GM21390 (cell line): ENCODE results near the gene PLXDC2.
"Not testable (repeated sequence)": the region's sequence is repeated elsewhere in the genome, so short reads cannot be mapped to it uniquely, and the experiment has no call there.

Experiments
- ATAC-seq: cut with Tn5 transposase; IDR thresholded peaks from one replicate; pipeline ENCODE4 v1.9.1; 2021; ENCODE audit not compliant: unreplicated experiment

The PLXDC2 gene

GRCh38 chr10:19971343-19972052 is 155.3 kb downstream of the PLXDC2 start:
- ATAC-seq, result no peak

GRCh38 chr10:19974138-19974537 is 157.9 kb downstream of the PLXDC2 start:
- no peak for ATAC-seq

GRCh38 chr10:19974554-19974953 is 158.3 kb downstream of the PLXDC2 start:
- no peak for ATAC-seq

DNA sequence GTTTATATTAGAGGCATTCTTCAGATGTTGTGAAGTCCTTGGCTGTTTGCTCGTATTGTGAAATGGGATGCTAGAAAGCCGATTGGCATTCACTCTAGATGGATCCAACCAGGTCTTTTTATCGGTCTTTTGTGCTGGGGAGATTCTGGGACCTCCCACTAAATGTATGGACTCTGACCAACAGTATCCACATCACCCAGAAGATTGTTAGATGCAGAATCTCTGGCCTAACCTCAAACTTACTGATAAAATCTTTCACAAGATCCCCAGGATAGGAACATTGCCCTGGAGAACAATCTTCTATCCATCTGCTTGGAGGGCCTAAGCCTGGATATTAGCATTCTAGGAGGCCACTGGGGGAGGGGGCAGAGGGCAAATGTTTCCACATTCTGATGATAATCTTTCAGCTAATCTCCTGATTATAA is 160.9 kb downstream of the PLXDC2 start:
- no peak for ATAC-seq

DNA sequence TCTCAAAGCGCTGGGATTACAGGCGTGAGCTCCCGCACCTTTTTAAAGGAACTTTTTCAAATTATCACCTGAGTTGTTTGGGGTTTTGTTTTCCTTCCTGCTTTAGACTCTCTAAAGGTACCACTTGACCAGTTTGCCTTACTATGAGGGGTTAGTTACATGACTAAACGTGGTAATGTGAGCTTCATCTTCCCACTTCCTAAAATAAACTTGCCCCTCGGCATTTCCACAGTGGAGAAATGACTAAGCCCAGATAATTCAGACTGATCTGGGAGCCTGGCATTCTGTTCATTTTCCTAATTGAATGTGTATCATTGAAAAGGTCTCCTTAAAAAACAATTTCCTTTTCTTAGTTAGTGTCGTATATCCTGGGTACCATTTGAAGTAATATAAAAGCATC is 163.4 kb downstream of the PLXDC2 start:
- ATAC-seq, result no peak

- no peak for ATAC-seq
These were observed 167.8 kb downstream of the PLXDC2 start for GRCh38 chr10:19983880-19984565.

GRCh38 chr10:19985745-19986144 is 169.5 kb downstream of the PLXDC2 start:
- no peak for ATAC-seq

GRCh38 chr10:19986591-19986990 is 170.4 kb downstream of the PLXDC2 start:
- ATAC-seq, result no peak

- no peak for ATAC-seq
These were observed 171.7 kb downstream of the PLXDC2 start for GRCh38 chr10:19987931-19988330.

GRCh38 chr10:19993714-19994315 is 177.6 kb downstream of the PLXDC2 start:
- no peak for ATAC-seq

- ATAC-seq, result no peak
These were observed 182.2 kb downstream of the PLXDC2 start for GRCh38 chr10:19998482-19998881.

GRCh38 chr10:19999431-19999830 is 183.2 kb downstream of the PLXDC2 start:
- ATAC-seq, result no peak

DNA sequence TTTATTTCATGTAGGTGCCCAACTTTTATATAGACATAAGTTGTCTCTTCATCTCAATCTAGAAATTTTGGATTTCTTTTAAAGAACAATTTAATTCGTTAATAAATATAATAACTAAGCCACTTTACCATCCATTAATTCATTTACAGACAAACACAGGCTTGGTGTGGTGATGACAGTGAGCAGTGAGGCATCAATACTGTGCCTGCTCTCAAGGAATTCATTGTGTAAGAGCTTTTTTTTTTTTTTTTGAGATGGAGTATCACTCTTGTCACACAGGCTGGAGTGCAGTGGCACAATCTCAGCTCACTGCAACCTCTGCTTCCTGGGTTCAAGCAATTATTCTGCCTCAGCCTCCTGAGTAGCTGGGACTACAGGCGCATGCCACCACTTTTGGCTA is 185.8 kb downstream of the PLXDC2 start:
- ATAC-seq, result not testable (repeated sequence)

DNA sequence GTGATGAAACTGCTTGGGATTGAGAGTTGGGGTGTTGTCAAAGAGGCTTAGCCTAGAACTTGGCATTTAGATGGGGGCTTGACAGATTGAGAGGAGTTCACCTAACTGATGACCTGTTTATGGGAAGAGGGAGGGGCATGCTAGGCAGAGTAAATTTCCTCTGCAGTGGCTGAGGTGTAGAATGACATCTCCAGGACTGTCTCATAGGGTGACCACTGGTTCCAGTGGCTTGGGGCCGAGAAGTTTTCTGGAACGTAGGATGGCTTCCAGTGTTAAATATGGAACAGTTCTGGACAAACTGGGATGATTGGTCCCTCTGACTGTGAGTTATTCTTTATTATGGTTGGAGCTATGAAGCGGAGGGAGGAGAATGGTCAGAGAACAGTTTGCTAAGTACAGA is 186.4 kb downstream of the PLXDC2 start:
- no peak for ATAC-seq

- ATAC-seq, result peak; percentile 36
These were observed 187.9 kb downstream of the PLXDC2 start for GRCh38 chr10:20004087-20004523.

- no peak for ATAC-seq
These were observed 189.4 kb downstream of the PLXDC2 start for GRCh38 chr10:20005638-20006037.

DNA sequence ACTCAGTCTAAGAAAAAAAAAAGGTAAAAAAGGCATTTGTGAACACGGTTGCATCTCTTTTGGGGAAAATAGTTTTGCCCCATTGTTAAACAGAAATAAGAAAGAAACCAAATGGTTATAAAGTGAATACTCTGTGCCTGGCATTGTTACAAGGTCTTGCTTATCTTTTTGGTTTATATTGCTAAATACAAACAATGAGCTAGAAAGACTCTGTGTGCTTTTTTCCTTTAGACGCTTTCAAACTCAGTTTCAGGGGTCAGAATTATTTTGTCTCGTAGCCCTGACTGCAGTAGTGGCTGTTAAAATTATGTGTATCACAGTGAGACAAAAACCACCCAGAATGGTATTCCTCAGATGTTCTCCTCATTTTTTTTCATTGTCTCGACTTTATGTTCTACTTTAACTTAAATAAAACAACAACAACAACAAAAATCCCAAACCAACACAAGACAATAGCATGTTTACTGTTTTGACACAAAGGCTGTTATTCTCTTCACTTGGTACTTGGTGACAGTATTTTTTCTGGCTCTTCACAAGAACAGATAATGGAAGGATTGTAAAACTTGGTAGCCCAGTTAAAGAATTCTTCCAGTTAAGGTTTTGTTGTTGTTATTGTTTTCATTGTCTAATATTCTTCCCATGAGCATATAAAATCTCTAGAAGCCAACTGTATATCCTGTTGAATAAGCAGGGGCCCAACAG is 190.1 kb downstream of the PLXDC2 start:
- ATAC-seq, result no peak

DNA sequence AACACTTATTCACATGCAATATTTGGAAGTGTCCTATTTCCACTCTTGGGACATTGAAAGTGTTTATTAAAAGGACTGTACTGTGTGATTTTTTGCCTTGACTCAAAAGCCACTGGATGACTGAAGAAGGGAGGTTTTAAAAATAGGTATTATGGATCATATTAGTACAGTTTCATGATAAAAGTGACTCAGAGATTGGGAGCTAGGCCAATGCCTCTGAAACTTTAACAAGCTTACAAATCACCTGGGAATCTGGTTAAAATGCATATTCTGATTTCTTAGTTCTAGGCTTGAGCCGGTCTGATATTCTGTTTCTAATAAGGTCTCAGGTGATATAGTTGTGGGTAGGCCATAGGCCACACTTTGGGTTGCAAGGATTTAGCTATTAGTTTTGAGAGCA is 191.2 kb downstream of the PLXDC2 start:
- no peak for ATAC-seq

GRCh38 chr10:20013991-20014750 is 197.9 kb downstream of the PLXDC2 start:
- no peak for ATAC-seq

- no peak for ATAC-seq
These were observed 201.7 kb downstream of the PLXDC2 start for GRCh38 chr10:20017961-20018360.

- no peak for ATAC-seq
These were observed 204.4 kb downstream of the PLXDC2 start for GRCh38 chr10:20020677-20021076.
